K562 (cell line): ENCODE measurements around the gene GTPBP1. TPM values are rescaled to one million over a fixed set of nuclear protein-coding genes. Genes with fewer than 3 reads are reported as not detected.

Source experiments
- ARHGAP35 ChIP-seq: fragments of 450-650 bp; IDR thresholded peaks from 2 replicates; pipeline ENCODE4 v1.6.1; 2018; ENCODE audit not compliant: partially characterized antibody
- CBFA2T3 ChIP-seq: fragments of 450-650 bp; IDR thresholded peaks from 2 replicates; pipeline ENCODE4 v1.6.1; 2017
- CTCFL ChIP-seq: IDR thresholded peaks from 2 replicates; pipeline ENCODE4 v1.6.1; 2011; ENCODE audit warnings: borderline replicate concordance, low read depth, mild to moderate bottlenecking, moderate library complexity, low read length; ENCODE audit not compliant: insufficient read depth, poor library complexity, severe bottlenecking
- EWSR1 ChIP-seq: fragments of 450-650 bp; IDR thresholded peaks from 2 replicates; pipeline ENCODE4 v1.6.1; 2018; ENCODE audit warnings: borderline replicate concordance, mild to moderate bottlenecking, low read depth, moderate library complexity; ENCODE audit not compliant: partially characterized antibody
- FOXK2 ChIP-seq, 2 experiments: fragments of 450-650 bp; IDR thresholded peaks in 1 of 2; conservative IDR thresholded peaks in 1 of 2; 2 replicates each; pipeline ENCODE4 v1.6.1; 2016; ENCODE audit warnings: low read depth in 2 of 2, mild to moderate bottlenecking in 1 of 2
- MCM3 ChIP-seq: fragments of 450-650 bp; IDR thresholded peaks from 2 replicates; pipeline ENCODE4 v1.6.1; 2016
- NFXL1 ChIP-seq: fragments of 450-650 bp; formaldehyde crosslinking; IDR thresholded peaks from 2 replicates; pipeline ENCODE4 v1.4.0; 2021; ENCODE audit warnings: mild to moderate bottlenecking
- RBFOX2 ChIP-seq: fragments of 200-400 bp; formaldehyde crosslinking; IDR thresholded peaks from 2 replicates; pipeline ENCODE4 v1.6.1; 2017; ENCODE audit warnings: low read depth, mild to moderate bottlenecking, low read length, moderate library complexity
- SIN3A ChIP-seq, 2 experiments: fragments of 150-350 bp in 1 of 2; IDR thresholded peaks; 2 replicates each; pipeline ENCODE4 v1.6.1; 2011 to 2016; ENCODE audit warnings: borderline replicate concordance in 2 of 2, low read depth in 2 of 2, low read length in 2 of 2, mild to moderate bottlenecking in 2 of 2, moderate library complexity in 2 of 2; ENCODE audit not compliant: control insufficient read depth in 1 of 2
- SIN3B ChIP-seq: fragments of 450-650 bp; IDR thresholded peaks from 2 replicates; pipeline ENCODE4 v1.6.1; 2017; ENCODE audit warnings: low read depth, mild to moderate bottlenecking, moderate library complexity
- UBTF ChIP-seq, 2 experiments: IDR thresholded peaks; 2 replicates each; pipeline ENCODE4 v1.6.1; 2012; ENCODE audit warnings: improper control_type of control experiment in 2 of 2, low read depth in 2 of 2, low read length in 2 of 2, borderline replicate concordance in 1 of 2
- ZBTB11 ChIP-seq, 3 experiments: fragments of 200-800 bp in 1 of 3; fragments of 250-450 bp in 1 of 3; fragments of 450-650 bp in 1 of 3; sonication (Bioruptor Pico) in 1 of 3; sonication (Bioruptor generic) in 1 of 3; formaldehyde crosslinking in 1 of 3; IDR thresholded peaks; 2 replicates each; pipeline versions ENCODE4 v1.6.1 to v1.8.0; 2016 to 2022; ENCODE audit warnings: mild to moderate bottlenecking in 2 of 3, missing genetic modification characterization in 2 of 3, missing compliant biosample characterization in 1 of 3, moderate library complexity in 1 of 3
- ZNF511 ChIP-seq: sonication (generic); formaldehyde crosslinking; IDR thresholded peaks from 2 replicates; pipeline ENCODE4 v1.8.0; 2022; ENCODE audit warnings: mild to moderate bottlenecking, missing genetic modification reagents
- ZNF668 ChIP-seq: fragments of 250-450 bp; sonication (Bioruptor Pico); IDR thresholded peaks from 2 replicates; pipeline ENCODE4 v1.8.0; 2022; ENCODE audit warnings: mild to moderate bottlenecking, inconsistent platforms
- ZNF696 ChIP-seq: fragments of 250-450 bp; sonication (Bioruptor Pico); conservative IDR thresholded peaks from 2 replicates; pipeline ENCODE4 v1.4.0; 2020; ENCODE audit warnings: mild to moderate bottlenecking, moderate library complexity
- polyA plus RNA-seq, 8 experiments: library from polyadenylated mRNA; depleted of rRNA in 4 of 8; stranded (reverse) in 5 of 8; unstranded in 3 of 8; fragments of >200 nt; fragmentation: Nextera tagmentation in 2 of 8; fragmentation: Illumina TruSeq in 1 of 8; extraction: Ambion mirVana in 2 of 8; extraction: Trizol in 1 of 8; gene quantifications; 2 replicates each; pipeline versions ENCODE4 v1.2.1 to v1.2.3, GENCODE V29; 2011 to 2014; ENCODE audit warnings: inconsistent platforms in 1 of 8, missing spikeins in 1 of 8
- total RNA-seq, 7 experiments: library from RNA; depleted of rRNA in 6 of 7; stranded (reverse); fragments of >200 nt in 6 of 7; fragmentation: Illumina TruSeq in 2 of 7; extraction: Trizol in 2 of 7; gene quantifications; 2 replicates each; pipeline versions ENCODE4 v1.2.1 to v1.2.3, GENCODE V29; 2011 to 2021; ENCODE audit warnings: low replicate concordance in 1 of 7
- TF ChIP-seq, protein P1 (sequence below): sonication (generic); formaldehyde crosslinking; IDR thresholded peaks from 2 replicates; pipeline ENCODE4 v1.9.0; 2022; ENCODE audit warnings: mild to moderate bottlenecking, missing genetic modification reagents
- TF ChIP-seq, protein P2 (sequence below): fragments of 250-450 bp; sonication (Bioruptor Pico); IDR thresholded peaks from 2 replicates; pipeline ENCODE4 v1.9.0; 2021; ENCODE audit warnings: mild to moderate bottlenecking

GTPBP1 gene
- total and polyA plus RNA-seq, 9 of the 15 experiments (the other 6 are each of a cell fraction or from before 2014, with no cell fraction given): 0.83 to 53.2 (median 23.3) TPM

GRCh38 chr22:38755911-38756532, 50.3 kb downstream of the GTPBP1 start, which contains the start of gene SUN2 (continued):
- no peak for TF ChIP-seq ZBTB11 (CRISPR knock-in tag; IDR thresholded peaks at IDR 0.05)
- TF ChIP-seq RBFOX2: peak; percentile 83
- TF ChIP-seq ZNF696: no peak
- 0 out of 2 replicates have a peak, but pooled peaks have one; percentile 0 for TF ChIP-seq SIN3B
- TF ChIP-seq, protein P1, sequence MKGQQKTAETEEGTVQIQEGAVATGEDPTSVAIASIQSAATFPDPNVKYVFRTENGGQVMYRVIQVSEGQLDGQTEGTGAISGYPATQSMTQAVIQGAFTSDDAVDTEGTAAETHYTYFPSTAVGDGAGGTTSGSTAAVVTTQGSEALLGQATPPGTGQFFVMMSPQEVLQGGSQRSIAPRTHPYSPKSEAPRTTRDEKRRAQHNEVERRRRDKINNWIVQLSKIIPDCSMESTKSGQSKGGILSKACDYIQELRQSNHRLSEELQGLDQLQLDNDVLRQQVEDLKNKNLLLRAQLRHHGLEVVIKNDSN (CRISPR knock-in tag): no peak
- TF ChIP-seq FOXK2 (conservative IDR thresholded peaks at IDR 0.05 in 1 of 2, IDR thresholded peaks at IDR 0.05 in 1 of 2; ENCODE audit: low read depth in 2 of 2): no peak
- TF ChIP-seq EWSR1: no peak
- TF ChIP-seq CBFA2T3: no peak
- TF ChIP-seq ARHGAP35: no peak
- TF ChIP-seq, protein P2, sequence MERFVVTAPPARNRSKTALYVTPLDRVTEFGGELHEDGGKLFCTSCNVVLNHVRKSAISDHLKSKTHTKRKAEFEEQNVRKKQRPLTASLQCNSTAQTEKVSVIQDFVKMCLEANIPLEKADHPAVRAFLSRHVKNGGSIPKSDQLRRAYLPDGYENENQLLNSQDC (CRISPR knock-in tag): no peak
- no peak for TF ChIP-seq SIN3A (IDR thresholded peaks at IDR 0.05; ENCODE audit: borderline replicate concordance in 2 of 2, control insufficient read depth in 1 of 2, low read depth in 2 of 2, low read length in 2 of 2)
- TF ChIP-seq CTCFL: no peak
- TF ChIP-seq ZNF668 (CRISPR knock-in tag): no peak
- TF ChIP-seq ZNF511 (CRISPR knock-in tag): no peak
- TF ChIP-seq UBTF (IDR thresholded peaks at IDR 0.05; ENCODE audit: borderline replicate concordance in 1 of 2, low read depth in 2 of 2, low read length in 2 of 2): no peak
- no peak for TF ChIP-seq NFXL1
- TF ChIP-seq MCM3: no peak
